Trophoblast cell (in vitro differentiated cells and primary cell): ENCODE data around the gene SEPTIN3.

ENCODE experiments used
- DNase-seq, 2 donors: peaks; one replicate each; pipeline ENCODE4 v3.0.0-alpha.2; 2016
- H2AFZ ChIP-seq: 2 replicates; pipeline ENCODE4 v1.6.1; 2013; ENCODE audit warnings: low read length, moderate library complexity, mild to moderate bottlenecking; ENCODE audit not compliant: insufficient read depth, poor library complexity
- H2AK5ac ChIP-seq: 2 replicates; pipeline ENCODE4 v1.6.1; 2013; ENCODE audit warnings: mild to moderate bottlenecking, low read length
- H2BK120ac ChIP-seq: 2 replicates; pipeline ENCODE4 v1.6.1; 2013; ENCODE audit warnings: low read length, mild to moderate bottlenecking, moderate library complexity; ENCODE audit not compliant: insufficient read depth, poor library complexity
- H2BK12ac ChIP-seq: 2 replicates; pipeline ENCODE4 v1.6.1; 2013; ENCODE audit warnings: mild to moderate bottlenecking, low read length, moderate library complexity
- H2BK5ac ChIP-seq: 2 replicates; pipeline ENCODE4 v1.6.1; 2013; ENCODE audit warnings: low read length, low read depth, moderate library complexity, mild to moderate bottlenecking; ENCODE audit not compliant: poor library complexity
- H3K14ac ChIP-seq: 2 replicates; pipeline ENCODE4 v1.6.1; 2013; ENCODE audit warnings: mild to moderate bottlenecking, low read length
- H3K18ac ChIP-seq: 2 replicates; pipeline ENCODE4 v1.6.1; 2013; ENCODE audit warnings: mild to moderate bottlenecking, low read length
- H3K23ac ChIP-seq: 2 replicates; pipeline ENCODE4 v1.6.1; 2013; ENCODE audit warnings: low read length
- H3K27ac ChIP-seq: 2 replicates; pipeline ENCODE4 v1.5.1; 2013; ENCODE audit warnings: low read depth, mild to moderate bottlenecking, inconsistent platforms, low read length, moderate library complexity
- H3K27me3 ChIP-seq: 2 replicates; pipeline ENCODE4 v1.6.1; 2013; ENCODE audit warnings: inconsistent platforms, mild to moderate bottlenecking, low read length, moderate library complexity; ENCODE audit not compliant: insufficient read depth
- H3K36me3 ChIP-seq, 2 experiments: 1 replicate in 1 of 2; 2 replicates in 1 of 2; pipeline ENCODE4 v1.6.1; 2013; ENCODE audit warnings: low read length in 2 of 2, mild to moderate bottlenecking in 2 of 2, moderate library complexity in 1 of 2; ENCODE audit not compliant: insufficient read depth in 2 of 2, control insufficient read depth in 1 of 2
- H3K4ac ChIP-seq: 2 replicates; pipeline ENCODE4 v1.6.1; 2013; ENCODE audit warnings: low read depth, mild to moderate bottlenecking, low read length, moderate library complexity
- H3K4me1 ChIP-seq, 2 experiments: 1 replicate in 1 of 2; 2 replicates in 1 of 2; pipeline ENCODE4 v1.6.1; 2013; ENCODE audit warnings: low read length in 2 of 2, mild to moderate bottlenecking in 2 of 2, moderate library complexity in 1 of 2; ENCODE audit not compliant: insufficient read depth in 2 of 2, control insufficient read depth in 1 of 2
- H3K4me2 ChIP-seq: 2 replicates; pipeline ENCODE4 v1.6.1; 2013; ENCODE audit warnings: inconsistent platforms, mild to moderate bottlenecking, low read length, moderate library complexity
- H3K4me3 ChIP-seq: 2 replicates; pipeline ENCODE4 v1.5.1; 2013; ENCODE audit warnings: mild to moderate bottlenecking, low read depth, low read length, inconsistent platforms
- H3K79me1 ChIP-seq: one replicate; pipeline ENCODE4 v1.6.1; 2013; ENCODE audit warnings: low read length
- H3K79me2 ChIP-seq: 2 replicates; pipeline ENCODE4 v1.6.1; 2013; ENCODE audit warnings: low read length, mild to moderate bottlenecking; ENCODE audit not compliant: control insufficient read depth, insufficient read depth, poor library complexity
- H3K9ac ChIP-seq: 2 replicates; pipeline ENCODE4 v1.6.1; 2013; ENCODE audit warnings: mild to moderate bottlenecking, low read length
- H3K9me3 ChIP-seq: 2 replicates; pipeline ENCODE4 v1.6.1; 2013; ENCODE audit warnings: low read depth, mild to moderate bottlenecking, control low read depth, inconsistent platforms, low read length; ENCODE audit not compliant: insufficient read depth
- H4K12ac ChIP-seq: 2 replicates; pipeline ENCODE4 v1.6.1; 2013; ENCODE audit warnings: low read depth, mild to moderate bottlenecking, low read length, moderate library complexity
- H4K8ac ChIP-seq: 2 replicates; pipeline ENCODE4 v1.6.1; 2013; ENCODE audit warnings: low read depth, mild to moderate bottlenecking, low read length, moderate library complexity
- H4K91ac ChIP-seq: one replicate; pipeline ENCODE4 v1.6.1; 2013; ENCODE audit warnings: low read depth, mild to moderate bottlenecking, low read length, moderate library complexity
- WGBS: extraction: QIAGEN DNeasy Blood & Tissue Kit; methylation state at CpG from one replicate; pipeline ENCODE4 v1.1.7; 2013; ENCODE audit warnings: missing lambda C conversion rate; ENCODE audit not compliant: insufficient read length, insufficient coverage; ENCODE audit errors: extremely low coverage; 5-methylcytosine and 5-hydroxymethylcytosine counted together

Gene SEPTIN3

DNA sequence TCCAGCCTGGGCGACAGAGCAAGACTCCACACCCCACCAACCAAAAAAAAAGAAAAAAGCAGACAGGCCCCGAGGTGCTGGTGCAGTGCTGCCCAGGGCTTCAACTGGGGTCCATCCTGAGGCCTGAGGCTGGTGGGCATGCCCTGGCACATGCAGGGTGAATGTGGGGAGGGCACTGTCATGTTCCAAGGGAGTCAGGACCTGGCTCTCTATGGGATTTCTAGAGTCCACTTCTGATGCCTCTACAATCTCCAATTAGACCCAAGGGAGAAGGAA, 32.4 kb upstream of the SEPTIN3 start:
- Histone ChIP-seq H3K9me3 (peaks cover 3% of the 10 kb centered on the region), H3K18ac (no peak overlapping the region), H2BK12ac (no peak overlapping the region), H3K4me3 (no peak overlapping the region), H4K91ac (no peak overlapping the region), H3K27ac (no peak overlapping the region), H3K4me1 (no peaks in the 10 kb centered on the region), H3K4ac (no peak overlapping the region), H4K12ac (no peak overlapping the region), H3K36me3 (peaks cover 13 to 15% of the 10 kb centered on the region in 2 experiments), H3K79me2 (no peaks in the 10 kb centered on the region), H3K23ac (no peak overlapping the region), H4K8ac (no peak overlapping the region), H3K9ac (no peak overlapping the region), H2AFZ (no peak overlapping the region), H2AK5ac (no peak overlapping the region), H3K4me2 (no peak overlapping the region), H3K27me3 (no peaks in the 10 kb centered on the region), H2BK120ac (no peak overlapping the region), H3K14ac (no peak overlapping the region), H2BK5ac (no peak overlapping the region), H3K79me1 (no peaks in the 10 kb centered on the region)
- WGBS, result no CpG with 5 or more reads among the region's 2 CpGs
- DNase-seq, result no peak

GRCh38 chr22:41939981-41940831, 29.0 kb upstream of the SEPTIN3 start:
- no peaks in the 10 kb centered on the region for H3K79me1 ChIP-seq
- no peak overlapping the region for H3K4me3 ChIP-seq
- H3K27ac ChIP-seq, result no peak overlapping the region
- no peak overlapping the region for H2BK120ac ChIP-seq
- H4K12ac ChIP-seq, result no peak overlapping the region
- no peaks in the 10 kb centered on the region for H3K4me1 ChIP-seq
- no peak overlapping the region for H3K4me2 ChIP-seq
- DNase-seq, result no peak
- H3K4ac ChIP-seq, result no peak overlapping the region
- no peak overlapping the region for H2BK5ac ChIP-seq
- WGBS, result no CpG with 5 or more reads among the region's 13 CpGs
- no peak overlapping the region for H2BK12ac ChIP-seq
- no peak overlapping the region for H2AFZ ChIP-seq
- H3K9ac ChIP-seq, result no peak overlapping the region
- no peak overlapping the region for H4K8ac ChIP-seq
- no peaks in the 10 kb centered on the region for H3K9me3 ChIP-seq
- no peaks in the 10 kb centered on the region for H3K79me2 ChIP-seq
- no peaks in the 10 kb centered on the region for H3K27me3 ChIP-seq
- no peak overlapping the region for H3K23ac ChIP-seq
- no peak overlapping the region for H3K18ac ChIP-seq
- peaks cover 28 to 29% of the 10 kb centered on the region in 2 experiments for H3K36me3 ChIP-seq
- no peak overlapping the region for H4K91ac ChIP-seq
- H3K14ac ChIP-seq, result no peak overlapping the region
- H2AK5ac ChIP-seq, result no peak overlapping the region

- Histone ChIP-seq H4K91ac (no peak overlapping the region), H3K18ac (no peak overlapping the region), H2BK120ac (no peak overlapping the region), H3K4me2 (no peak overlapping the region), H4K8ac (no peak overlapping the region), H3K14ac (no peak overlapping the region), H2BK12ac (no peak overlapping the region), H2AK5ac (no peak overlapping the region), H2AFZ (no peak overlapping the region), H3K36me3 (peaks cover 27 to 29% of the 10 kb centered on the region in 2 experiments), H3K4me3 (no peak overlapping the region), H3K27me3 (no peaks in the 10 kb centered on the region), H3K4me1 (peaks cover 5 to 6% of the 10 kb centered on the region in 2 experiments), H3K23ac (no peak overlapping the region), H3K4ac (no peak overlapping the region), H3K9me3 (no peaks in the 10 kb centered on the region), H3K9ac (no peak overlapping the region), H4K12ac (no peak overlapping the region), H2BK5ac (no peak overlapping the region), H3K27ac (no peak overlapping the region), H3K79me2 (no peaks in the 10 kb centered on the region), H3K79me1 (no peaks in the 10 kb centered on the region)
- peak; percentile 93 to 96 for DNase-seq
- no CpG with 5 or more reads among the region's 13 CpGs for WGBS
Measured at GRCh38 chr22:41940832-41941765, 28.1 kb upstream of the SEPTIN3 start.

GRCh38 chr22:41943661-41944209, 25.5 kb upstream of the SEPTIN3 start:
- H3K9ac ChIP-seq, result no peak overlapping the region
- no peak overlapping the region for H3K23ac ChIP-seq
- no peak for DNase-seq
- no peak overlapping the region for H4K91ac ChIP-seq
- no peak overlapping the region for H2AK5ac ChIP-seq
- no CpG with 5 or more reads among the region's 9 CpGs for WGBS
- H2BK5ac ChIP-seq, result no peak overlapping the region
- no peak overlapping the region for H2BK120ac ChIP-seq
- H3K14ac ChIP-seq, result no peak overlapping the region
- peaks cover 8% of the 10 kb centered on the region in 2 experiments for H3K4me1 ChIP-seq
- H3K79me2 ChIP-seq, result no peaks in the 10 kb centered on the region
- H3K4me2 ChIP-seq, result no peak overlapping the region
- no peak overlapping the region for H3K4me3 ChIP-seq
- no peaks in the 10 kb centered on the region for H3K9me3 ChIP-seq
- no peak overlapping the region for H4K8ac ChIP-seq
- H3K79me1 ChIP-seq, result peaks cover 6% of the 10 kb centered on the region
- no peak overlapping the region for H2AFZ ChIP-seq
- no peaks in the 10 kb centered on the region for H3K27me3 ChIP-seq
- H3K27ac ChIP-seq, result no peak overlapping the region
- H3K18ac ChIP-seq, result no peak overlapping the region
- no peak overlapping the region for H4K12ac ChIP-seq
- peaks cover 21 to 25% of the 10 kb centered on the region in 2 experiments for H3K36me3 ChIP-seq
- no peak overlapping the region for H3K4ac ChIP-seq
- no peak overlapping the region for H2BK12ac ChIP-seq
